ENCODE measurements around the gene CEP63.

Gene CEP63

GRCh38 chr3:134485718-134486576 is at the start of gene CEP63, which contains the start of gene ANAPC13:
CEP63 (plus strand) TSS chr3:134486057; CDS start chr3:134495321, 9,264 bp downstream.
ANAPC13 (minus strand) TSS chr3:134485985; CDS start chr3:134482904, 3,081 bp downstream.
- DNase-seq = peak; percentile 92

- DNase-seq = no peak
Measured at GRCh38 chr3:134437211-134437752, 48.6 kb upstream of the CEP63 start.

- no peak for DNase-seq
Measured at GRCh38 chr3:134441321-134441720, 44.5 kb upstream of the CEP63 start.

GRCh38 chr3:134441821-134442220 is 44.0 kb upstream of the CEP63 start:
- no peak for DNase-seq

GRCh38 chr3:134445095-134445494 is 40.8 kb upstream of the CEP63 start:
- no peak for DNase-seq

- no peak for DNase-seq
Measured at GRCh38 chr3:134445636-134446035, 40.2 kb upstream of the CEP63 start.

GRCh38 chr3:134446800-134447199 is 39.1 kb upstream of the CEP63 start:
- no peak for DNase-seq

GRCh38 chr3:134447351-134447750 is 38.5 kb upstream of the CEP63 start:
- no peak for DNase-seq

GRCh38 chr3:134448664-134449063 is 37.2 kb upstream of the CEP63 start:
- DNase-seq = no peak

- DNase-seq = no peak
Measured at GRCh38 chr3:134449277-134449676, 36.6 kb upstream of the CEP63 start.

GRCh38 chr3:134449951-134450350 is 35.9 kb upstream of the CEP63 start:
- no peak for DNase-seq

GRCh38 chr3:134453631-134454030 is 32.2 kb upstream of the CEP63 start:
- no peak for DNase-seq

- no peak for DNase-seq
Measured at GRCh38 chr3:134457376-134458074, 28.3 kb upstream of the CEP63 start.

- DNase-seq = no peak
Measured at GRCh38 chr3:134458406-134458945, 27.4 kb upstream of the CEP63 start.

- DNase-seq = no peak
Measured at GRCh38 chr3:134459562-134459961, 26.3 kb upstream of the CEP63 start.

GRCh38 chr3:134460965-134461364 is 24.9 kb upstream of the CEP63 start:
- no peak for DNase-seq

GRCh38 chr3:134462331-134462941 is 23.4 kb upstream of the CEP63 start:
- DNase-seq = no peak

- DNase-seq = no peak
Measured at GRCh38 chr3:134463676-134464063, 22.2 kb upstream of the CEP63 start.

- DNase-seq = no peak
Measured at GRCh38 chr3:134464064-134464688, 21.7 kb upstream of the CEP63 start.

- no peak for DNase-seq
Measured at GRCh38 chr3:134464689-134465365, 21.0 kb upstream of the CEP63 start.

GRCh38 chr3:134466331-134466730 is 19.5 kb upstream of the CEP63 start:
- no peak for DNase-seq

GRCh38 chr3:134468519-134468918 is 17.3 kb upstream of the CEP63 start:
- DNase-seq = no peak
